Smooth muscle cell (in vitro differentiated cells): ENCODE data around the gene CCL14. TPM values are rescaled to one million over a fixed set of nuclear protein-coding genes. Genes with fewer than 3 reads are reported as not detected.

Experiments
- DNase-seq: peaks from one replicate; lab custom pipeline; 2025; ENCODE audit not compliant: unreplicated experiment; lab: John Stamatoyannopoulos, UW
- H2AFZ ChIP-seq: fragments of 200-600 bp; sonication (generic); 2 replicates; pipeline ENCODE4 v1.6.0; 2016; ENCODE audit warnings: antibody characterized with exemption, low read depth, mild to moderate bottlenecking
- H3F3A ChIP-seq: fragments of 200-600 bp; sonication (generic); 2 replicates; pipeline ENCODE4 v1.6.0; 2017; ENCODE audit warnings: antibody characterized with exemption, low read depth
- H3K27ac ChIP-seq: fragments of 200-600 bp; sonication (generic); 2 replicates; pipeline ENCODE4 v1.5.1; 2016; ENCODE audit warnings: low read depth, mild to moderate bottlenecking
- H3K27me3 ChIP-seq: fragments of 200-600 bp; sonication (generic); 2 replicates; pipeline ENCODE4 v1.6.1; 2016; ENCODE audit warnings: low read depth, mild to moderate bottlenecking
- H3K36me3 ChIP-seq: fragments of 200-600 bp; sonication (generic); 2 replicates; pipeline ENCODE4 v1.5.1; 2016; ENCODE audit warnings: low read depth
- H3K4me1 ChIP-seq: fragments of 200-600 bp; sonication (generic); 2 replicates; pipeline ENCODE4 v1.5.1; 2016; ENCODE audit warnings: low read depth
- H3K4me2 ChIP-seq: fragments of 200-600 bp; sonication (generic); 2 replicates; pipeline ENCODE4 v1.6.0; 2016; ENCODE audit warnings: mild to moderate bottlenecking
- H3K4me3 ChIP-seq: fragments of 200-600 bp; sonication (generic); 2 replicates; pipeline ENCODE4 v1.5.1; 2016; ENCODE audit warnings: mild to moderate bottlenecking
- H3K79me2 ChIP-seq: fragments of 200-600 bp; sonication (generic); 2 replicates; pipeline ENCODE4 v1.6.0; 2016; ENCODE audit warnings: low read depth, mild to moderate bottlenecking
- H3K9ac ChIP-seq: fragments of 200-600 bp; sonication (generic); 2 replicates; pipeline ENCODE4 v1.6.0; 2016; ENCODE audit warnings: low read depth
- H3K9me3 ChIP-seq: fragments of 200-600 bp; sonication (generic); replicated peaks from 2 replicates; pipeline ENCODE4 v1.5.1; 2016; ENCODE audit warnings: low read depth
- H4K20me1 ChIP-seq: fragments of 200-600 bp; sonication (generic); 2 replicates; pipeline ENCODE4 v1.6.0; 2016; ENCODE audit warnings: low read depth
- WGBS: methylation state at CpG from one replicate; pipeline ENCODE4 v1.1.7; 2016; ENCODE audit warnings: low lambda C conversion rate; 5-methylcytosine and 5-hydroxymethylcytosine counted together
- polyA plus RNA-seq: library from polyadenylated mRNA; unstranded; fragments of >200 nt; fragmentation: Nextera tagmentation; extraction: Ambion mirVana; gene quantifications from 2 replicates; pipeline ENCODE4 v1.2.1, GENCODE V29; 2016
- total RNA-seq: library from RNA; depleted of rRNA; stranded (reverse); fragments of >200 nt; gene quantifications from 2 replicates; pipeline ENCODE4 v1.2.3, GENCODE V29; 2014
- TF ChIP-seq, protein P1 (sequence below): fragments of 200-600 bp; sonication (generic); IDR thresholded peaks from 2 replicates; pipeline ENCODE4 v1.5.1; 2017; ENCODE audit warnings: borderline replicate concordance, mild to moderate bottlenecking, antibody characterized with exemption; ENCODE audit not compliant: insufficient read depth, poor library complexity, severe bottlenecking

CCL14 gene
- total and polyA plus RNA-seq, 2 experiments from 2014 or later, result not detected

GRCh38 chr17:35988164-35988563, 1.6 kb upstream of the CCL14 start:
- Histone ChIP-seq H3F3A (no peaks in the 10 kb centered on the region), H3K4me1 (no peaks in the 10 kb centered on the region), H3K36me3 (no peaks in the 10 kb centered on the region), H4K20me1 (no peaks in the 10 kb centered on the region), H3K79me2 (no peaks in the 10 kb centered on the region), H3K27me3 (no peaks in the 10 kb centered on the region), H3K4me2 (no peak overlapping the region), H2AFZ (no peak overlapping the region), H3K9ac (no peak overlapping the region), H3K27ac (no peak overlapping the region), H3K9me3 (no peaks in the 10 kb centered on the region), H3K4me3 (no peak overlapping the region)
- TF ChIP-seq, protein P1, sequence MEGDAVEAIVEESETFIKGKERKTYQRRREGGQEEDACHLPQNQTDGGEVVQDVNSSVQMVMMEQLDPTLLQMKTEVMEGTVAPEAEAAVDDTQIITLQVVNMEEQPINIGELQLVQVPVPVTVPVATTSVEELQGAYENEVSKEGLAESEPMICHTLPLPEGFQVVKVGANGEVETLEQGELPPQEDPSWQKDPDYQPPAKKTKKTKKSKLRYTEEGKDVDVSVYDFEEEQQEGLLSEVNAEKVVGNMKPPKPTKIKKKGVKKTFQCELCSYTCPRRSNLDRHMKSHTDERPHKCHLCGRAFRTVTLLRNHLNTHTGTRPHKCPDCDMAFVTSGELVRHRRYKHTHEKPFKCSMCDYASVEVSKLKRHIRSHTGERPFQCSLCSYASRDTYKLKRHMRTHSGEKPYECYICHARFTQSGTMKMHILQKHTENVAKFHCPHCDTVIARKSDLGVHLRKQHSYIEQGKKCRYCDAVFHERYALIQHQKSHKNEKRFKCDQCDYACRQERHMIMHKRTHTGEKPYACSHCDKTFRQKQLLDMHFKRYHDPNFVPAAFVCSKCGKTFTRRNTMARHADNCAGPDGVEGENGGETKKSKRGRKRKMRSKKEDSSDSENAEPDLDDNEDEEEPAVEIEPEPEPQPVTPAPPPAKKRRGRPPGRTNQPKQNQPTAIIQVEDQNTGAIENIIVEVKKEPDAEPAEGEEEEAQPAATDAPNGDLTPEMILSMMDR, result no peak
- no peak for DNase-seq

DNA sequence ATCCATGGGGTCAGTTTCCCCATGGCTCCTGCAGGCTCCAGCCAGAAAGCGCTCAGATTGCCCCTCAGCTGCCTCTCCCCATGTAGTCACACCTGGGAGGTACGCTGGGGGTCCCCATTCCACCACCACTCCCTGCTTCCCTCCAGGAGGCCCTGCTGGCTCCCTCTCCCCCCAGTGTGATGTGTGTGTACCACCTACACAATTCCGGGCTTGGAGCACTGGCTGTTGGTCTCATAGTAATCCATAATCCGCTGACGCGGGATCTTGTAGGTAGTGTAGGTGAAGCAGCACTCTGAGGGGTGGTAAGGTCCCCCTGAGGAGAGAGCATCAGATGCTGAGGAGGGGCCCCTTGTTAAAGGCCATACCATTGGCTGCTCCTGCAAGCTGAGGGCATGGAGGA, 2.4 kb downstream of the CCL14 start:
- Histone ChIP-seq H2AFZ (no peak overlapping the region), H3K4me3 (no peak overlapping the region), H3K4me1 (no peaks in the 10 kb centered on the region), H3K9ac (no peak overlapping the region), H3K36me3 (no peaks in the 10 kb centered on the region), H3K27me3 (peaks cover 5% of the 10 kb centered on the region), H3K4me2 (no peak overlapping the region), H4K20me1 (no peaks in the 10 kb centered on the region), H3K79me2 (no peaks in the 10 kb centered on the region), H3K9me3 (no peaks in the 10 kb centered on the region), H3F3A (no peaks in the 10 kb centered on the region), H3K27ac (no peak overlapping the region)
- DNase-seq, result no peak
- 90% methylated on average over 6 of the region's 6 CpGs for WGBS
- TF ChIP-seq, protein P1, result no peak

GRCh38 chr17:35982409-35983191, 3.9 kb downstream of the CCL14 start:
- no peak overlapping the region for H3K4me2 ChIP-seq
- no peaks in the 10 kb centered on the region for H3K4me1 ChIP-seq
- H3K9me3 ChIP-seq, result no peaks in the 10 kb centered on the region
- H3K36me3 ChIP-seq, result no peaks in the 10 kb centered on the region
- H3K27ac ChIP-seq, result no peak overlapping the region
- no peaks in the 10 kb centered on the region for H3K79me2 ChIP-seq
- no peak overlapping the region for H3K9ac ChIP-seq
- H3F3A ChIP-seq, result no peaks in the 10 kb centered on the region
- no peak overlapping the region for H2AFZ ChIP-seq
- H3K27me3 ChIP-seq, result peaks cover 5% of the 10 kb centered on the region
- DNase-seq, result no peak
- TF ChIP-seq, protein P1, result no peak
- no peak overlapping the region for H3K4me3 ChIP-seq
- WGBS, result 91% methylated on average over 3 of the region's 3 CpGs
- H4K20me1 ChIP-seq, result no peaks in the 10 kb centered on the region

- Histone ChIP-seq H3K27me3 (peaks cover 5% of the 10 kb centered on the region), H3K4me2 (no peak overlapping the region), H3K4me1 (no peaks in the 10 kb centered on the region), H3K27ac (no peak overlapping the region), H2AFZ (no peak overlapping the region), H3F3A (no peaks in the 10 kb centered on the region), H3K79me2 (no peaks in the 10 kb centered on the region), H3K9ac (no peak overlapping the region), H4K20me1 (no peaks in the 10 kb centered on the region), H3K9me3 (no peaks in the 10 kb centered on the region), H3K36me3 (no peaks in the 10 kb centered on the region), H3K4me3 (no peak overlapping the region)
- WGBS, result 66% methylated on average over 4 of the region's 4 CpGs
- TF ChIP-seq, protein P1, result no peak
- DNase-seq, result no peak
Measured at GRCh38 chr17:35981908-35982330, 4.6 kb downstream of the CCL14 start.
